Spleen (tissue), 11 donors: Measurements from ENCODE around the gene DYNC2LI1. TPM values are rescaled to one million over a fixed set of nuclear protein-coding genes. Genes with fewer than 3 reads are reported as not detected.
A peak's percentile ranks its signal among the peaks of the same experiment; 100 is the strongest.

Source experiments
- DNase-seq: peaks from one replicate; pipeline ENCODE4 v3.0.0-alpha.2; 2020
- H3K27ac ChIP-seq, 8 donors: fragments of 200-600 bp; sonication (generic) in 7 of 8; 1 replicate in 4 of 8; 2 replicates in 4 of 8; pipeline versions ENCODE4 v1.5.0 to v1.8.0; 2016 to 2021; ENCODE audit warnings: inconsistent platforms in 4 of 8, mild to moderate bottlenecking in 4 of 8, moderate library complexity in 1 of 8
- H3K27me3 ChIP-seq, 7 donors: fragments of 200-600 bp; sonication (generic) in 6 of 7; replicated peaks in 1 of 7; 1 replicate in 4 of 7; 2 replicates in 3 of 7; pipeline versions ENCODE4 v1.5.0 to v1.8.0; 2016 to 2021; ENCODE audit warnings: inconsistent platforms in 3 of 7, mild to moderate bottlenecking in 1 of 7
- H3K36me3 ChIP-seq, 6 donors: fragments of 200-600 bp; sonication (generic) in 5 of 6; 1 replicate in 4 of 6; 2 replicates in 2 of 6; pipeline versions ENCODE4 v1.5.0 to v1.8.0; 2016 to 2021; ENCODE audit warnings: inconsistent platforms in 2 of 6
- H3K4me1 ChIP-seq, 6 donors: fragments of 200-600 bp; sonication (generic) in 5 of 6; 1 replicate in 3 of 6; 2 replicates in 3 of 6; pipeline versions ENCODE4 v1.5.0 to v1.8.0; 2016 to 2021; ENCODE audit warnings: inconsistent platforms in 3 of 6
- H3K4me3 ChIP-seq, 8 donors: fragments of 200-600 bp; sonication (generic) in 7 of 8; 1 replicate in 4 of 8; 2 replicates in 4 of 8; pipeline versions ENCODE4 v1.5.0 to v1.8.0; 2016 to 2021; ENCODE audit warnings: inconsistent platforms in 4 of 8, mild to moderate bottlenecking in 4 of 8, moderate library complexity in 2 of 8
- H3K9me3 ChIP-seq, 8 donors: fragments of 200-600 bp; sonication (generic) in 7 of 8; 1 replicate in 4 of 8; 2 replicates in 4 of 8; pipeline versions ENCODE4 v1.5.0 to v1.8.0; 2016 to 2021; ENCODE audit warnings: inconsistent platforms in 4 of 8
- CTCF ChIP-seq, 11 experiments: fragments of 200-600 bp in 7 of 11; fragments of 450-650 bp in 4 of 11; sonication (generic) in 4 of 11; IDR thresholded peaks in 8 of 11; conservative IDR thresholded peaks in 3 of 11; 1 replicate in 7 of 11; 2 replicates in 4 of 11; pipeline versions ENCODE4 v1.4.0 to v1.8.0; 2016 to 2021; ENCODE audit warnings: antibody characterized with exemption in 11 of 11, inconsistent platforms in 4 of 11, mild to moderate bottlenecking in 1 of 11
- POLR2A ChIP-seq, 3 donors: fragments of 450-650 bp; IDR thresholded peaks; one replicate each; pipeline ENCODE4 v1.5.1; 2017; ENCODE audit warnings: antibody characterized with exemption in 3 of 3, mild to moderate bottlenecking in 1 of 3
- POLR2AphosphoS5 ChIP-seq, 3 donors: sonication (generic); formaldehyde crosslinking; IDR thresholded peaks; one replicate each; pipeline ENCODE4 v1.5.1; 2017; ENCODE audit warnings: antibody characterized with exemption in 3 of 3
- WGBS, 5 donors: extraction: QIAGEN DNeasy Blood & Tissue Kit in 3 of 5; methylation state at CpG; one replicate each; pipeline versions ENCODE4 v1.1.5 to v1.1.7; 2013 to 2018; 5-methylcytosine and 5-hydroxymethylcytosine counted together
- intact Hi-C: fragments of 100-400 bp; cut with DNase I; formaldehyde crosslinking; loops from one replicate; pipeline ENCODE4 v1.15.0; 2023; ENCODE audit warnings: low total_unique reads
- polyA plus RNA-seq, 3 donors: library from polyadenylated mRNA; stranded (reverse); fragments of 200-250 nt; gene quantifications; one replicate each; pipeline ENCODE4 v1.2.1, GENCODE V29; 2013
- total RNA-seq, 7 donors: library from RNA; depleted of rRNA in 3 of 7; stranded (reverse); fragments of >200 nt in 3 of 7; fragmentation: NEBNext Ultra II Directional in 4 of 7; extraction: Animal tissue kit (Norgen Biotek cat#: 25700) in 4 of 7; gene quantifications; one replicate each; pipeline versions ENCODE4 v1.1.0 to v1.2.1, GENCODE V29; 2016 to 2021
- donor health status: healthy with polysubstance abuse.
- donor health status: DM: no; HTN: no; CAD: no; lungs with moderate emphysema.
- donor health status: DM: no; HTN: no; CAD: no.
- donor health status: Bipolar disorder and iron deficiency.
- donor health status: healthy.
- donor health status: DM: no; HTN: no; CAD: no.
- donor health status: DM: yes; HTN: yes; CAD: no.

DYNC2LI1 gene
- total and polyA plus RNA-seq, 10 donors = 8.5 to 32.4 (median 12.6) TPM

DNA sequence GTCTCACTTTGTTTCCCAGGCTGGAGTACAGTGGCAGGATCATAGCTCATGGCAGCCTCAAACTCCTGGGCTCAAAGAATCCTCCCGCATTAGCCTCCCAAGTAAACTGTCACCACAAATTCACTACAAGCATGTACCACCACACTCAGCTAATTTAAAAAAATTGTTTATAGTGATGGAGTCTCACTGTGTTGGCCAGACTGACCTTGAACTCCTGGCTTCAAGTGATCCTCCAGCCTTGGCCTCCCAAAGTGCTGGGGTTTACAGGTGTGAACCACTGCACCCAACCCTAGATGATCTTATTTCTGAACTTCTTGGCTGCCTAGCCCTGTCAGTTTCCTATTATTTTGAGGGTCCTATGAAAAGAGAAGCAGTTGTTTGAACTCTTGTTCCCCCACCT lies 14.8 kb downstream of the DYNC2LI1 start:
- H3K27ac ChIP-seq = peak overlapping the region in 3 of 8 donors; percentile 11 to 73 (median 58)

DNA sequence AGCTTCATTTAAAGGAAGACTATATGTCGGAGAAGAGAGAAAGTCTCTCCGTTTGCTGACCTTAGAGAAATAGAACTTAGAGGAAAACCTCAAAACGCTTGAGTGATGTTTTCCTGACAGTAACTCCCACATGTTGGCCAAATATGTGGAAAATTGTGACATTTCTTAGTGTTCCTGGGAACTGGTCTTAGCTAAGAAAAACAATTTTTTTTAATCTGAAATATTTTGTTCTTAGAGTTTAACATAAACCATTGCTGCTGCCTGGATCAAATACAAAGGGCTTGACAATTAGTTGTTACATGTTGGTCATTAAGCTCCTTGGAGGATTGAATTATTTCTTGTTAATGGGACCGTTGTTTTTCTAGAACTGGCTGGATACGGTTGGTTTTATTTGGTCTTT lies 16.3 kb downstream of the DYNC2LI1 start:
- Histone ChIP-seq H3K4me1 (peaks cover 0 to 4% (median 0%) of the 10 kb centered on the region in 6 donors), H3K27me3 (no peaks in the 10 kb centered on the region), H3K27ac (peak overlapping the region in 5 of 8 donors; percentile 50 to 73 (median 58)), H3K9me3 (no peaks in the 10 kb centered on the region), H3K4me3 (no peak overlapping the region), H3K36me3 (peaks cover 0 to 52% (median 2%) of the 10 kb centered on the region in 6 donors)
- intact Hi-C loops = no loop called here
- no peak for DNase-seq
- no peak for TF ChIP-seq POLR2AphosphoS5 (IDR thresholded peaks at IDR 0.05)
- no peak for TF ChIP-seq POLR2A (IDR thresholded peaks at IDR 0.05)
- TF ChIP-seq CTCF (IDR thresholded peaks at IDR 0.05 in 8 of 11, conservative IDR thresholded peaks at IDR 0.05 in 3 of 11) = no peak
- WGBS, 5 donors = 78 to 88% (median 82%) methylated on average over 5 of the region's 5 CpGs

More for the DNA sequence above, 14.8 kb downstream of the DYNC2LI1 start:
- Histone ChIP-seq H3K27me3 (no peaks in the 10 kb centered on the region), H3K4me1 (peaks cover 0 to 4% (median 0%) of the 10 kb centered on the region in 6 donors), H3K4me3 (no peak overlapping the region), H3K9me3 (no peaks in the 10 kb centered on the region), H3K36me3 (peaks cover 0 to 57% (median 4%) of the 10 kb centered on the region in 6 donors)
- intact Hi-C loops = no loop called here
- 97 to 100% (median 100%) methylated on average over 1 of the region's 1 CpG for WGBS, 5 donors
- DNase-seq = no peak
- TF ChIP-seq POLR2AphosphoS5 (IDR thresholded peaks at IDR 0.05) (no peak), POLR2A (IDR thresholded peaks at IDR 0.05) (no peak), CTCF (IDR thresholded peaks at IDR 0.05 in 8 of 11, conservative IDR thresholded peaks at IDR 0.05 in 3 of 11) (no peak)

- 88 to 97% (median 93%) methylated on average over 2 of the region's 2 CpGs for WGBS, 5 donors
- intact Hi-C loops = no loop called here
- Histone ChIP-seq H3K27ac (peak overlapping the region in 6 of 8 donors; percentile 43 to 73 (median 58)), H3K36me3 (peaks cover 0 to 53% (median 2%) of the 10 kb centered on the region in 6 donors), H3K27me3 (no peaks in the 10 kb centered on the region), H3K4me3 (no peak overlapping the region), H3K9me3 (no peaks in the 10 kb centered on the region), H3K4me1 (peaks cover 0 to 4% (median 0%) of the 10 kb centered on the region in 6 donors)
- no peak for DNase-seq
- no peak for TF ChIP-seq POLR2A (IDR thresholded peaks at IDR 0.05)
- TF ChIP-seq CTCF (IDR thresholded peaks at IDR 0.05 in 8 of 11, conservative IDR thresholded peaks at IDR 0.05 in 3 of 11) = no peak
- no peak for TF ChIP-seq POLR2AphosphoS5 (IDR thresholded peaks at IDR 0.05)
Observed at GRCh38 chr2:43791035-43791765, 17.4 kb downstream of the DYNC2LI1 start.

- WGBS, 5 donors = 91 to 96% (median 95%) methylated on average over 3 of the region's 3 CpGs
- Histone ChIP-seq H3K4me3 (no peak overlapping the region), H3K27ac (no peak overlapping the region), H3K36me3 (peaks cover 0 to 62% (median 3%) of the 10 kb centered on the region in 6 donors), H3K27me3 (no peaks in the 10 kb centered on the region), H3K9me3 (no peaks in the 10 kb centered on the region), H3K4me1 (peaks cover 0 to 4% (median 0%) of the 10 kb centered on the region in 6 donors)
- TF ChIP-seq POLR2AphosphoS5 (IDR thresholded peaks at IDR 0.05) (no peak), CTCF (IDR thresholded peaks at IDR 0.05 in 8 of 11, conservative IDR thresholded peaks at IDR 0.05 in 3 of 11) (no peak), POLR2A (IDR thresholded peaks at IDR 0.05) (no peak)
- intact Hi-C loops = no loop called here
- DNase-seq = no peak
Observed at GRCh38 chr2:43792653-43793052, 18.8 kb downstream of the DYNC2LI1 start.
